NOMO-1 treated with dmso at 0.1 percent for 144 hours (cell line): ENCODE measurements around the gene RBL2.
"Not testable (repeated sequence)": the region's sequence is repeated elsewhere in the genome, so short reads cannot be mapped to it uniquely, and the experiment has no call there.

Experiments used
- DNase-seq: peaks from one replicate; lab custom pipeline; 2025; ENCODE audit not compliant: unreplicated experiment; lab: John Stamatoyannopoulos, UW

RBL2 gene

GRCh38 chr16:53530741-53531140 is 96.5 kb downstream of the RBL2 start:
- no peak for DNase-seq

- no peak for DNase-seq
Observed at GRCh38 chr16:53534206-53534605, 99.9 kb downstream of the RBL2 start.

GRCh38 chr16:53537626-53538025 is 103.4 kb downstream of the RBL2 start:
- DNase-seq, result no peak

DNA sequence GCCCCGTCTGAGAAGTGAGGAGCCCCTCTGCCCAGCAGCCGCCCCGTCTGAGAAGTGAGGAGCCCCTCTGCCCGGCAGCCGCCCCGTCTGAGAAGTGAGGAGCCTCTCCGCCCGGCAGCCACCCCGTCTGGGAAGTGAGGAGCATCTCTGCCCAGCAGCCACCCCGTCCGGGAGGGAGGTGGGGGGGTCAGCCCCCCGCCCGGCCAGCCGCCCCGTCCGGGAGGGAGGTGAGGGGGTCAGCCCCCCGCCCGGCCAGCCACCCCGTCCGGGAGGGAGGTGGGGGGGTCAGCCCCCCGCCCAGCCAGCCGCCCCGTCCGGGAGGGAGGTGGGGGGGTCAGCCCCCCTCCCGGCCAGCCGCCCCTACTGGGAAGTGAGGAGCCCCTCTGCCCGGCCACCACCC is 105.1 kb downstream of the RBL2 start:
- DNase-seq, result not testable (repeated sequence)

DNA sequence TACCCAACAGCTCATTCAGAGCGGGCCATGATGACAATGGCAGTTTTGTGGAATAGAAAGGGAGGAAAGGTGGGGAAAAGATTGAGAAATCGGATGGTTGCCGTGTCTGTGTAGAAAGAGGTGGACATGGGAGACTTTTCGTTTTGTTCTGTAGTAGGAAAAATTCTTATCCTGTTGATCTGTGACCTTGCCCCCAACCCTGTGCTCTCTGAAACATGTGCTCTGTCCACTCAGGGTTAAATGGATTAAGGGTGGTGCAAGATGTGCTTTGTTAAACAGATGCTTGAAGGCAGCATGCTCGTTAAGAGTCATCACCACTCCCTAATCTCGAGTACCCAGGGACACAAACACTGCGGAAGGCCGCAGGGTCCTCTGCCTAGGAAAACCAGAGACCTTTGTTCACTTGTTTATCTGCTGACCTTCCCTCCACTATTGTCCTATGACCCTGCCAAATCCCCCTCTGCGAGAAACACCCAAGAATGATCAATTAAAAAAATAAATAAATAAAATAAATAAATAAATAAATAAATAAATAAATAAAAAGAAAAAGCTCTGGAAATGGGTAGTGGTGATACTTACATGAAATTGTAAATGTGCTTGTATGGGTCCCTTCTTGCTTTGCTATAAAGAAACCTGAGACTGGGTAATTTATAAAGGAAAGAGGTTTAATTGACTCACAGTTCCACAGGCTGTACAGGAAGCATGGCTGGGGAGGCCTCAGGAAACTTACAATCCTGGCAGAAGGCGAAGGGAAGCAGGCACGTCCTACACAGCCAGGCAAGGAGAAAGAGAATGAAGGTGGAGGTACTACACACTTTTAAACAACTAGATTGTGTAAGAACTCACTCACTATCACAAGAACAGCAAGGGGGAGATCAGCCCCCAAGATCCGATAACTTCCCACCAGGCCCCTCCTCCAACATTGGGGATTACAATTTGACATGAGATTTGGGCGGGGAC is 105.8 kb downstream of the RBL2 start:
- not testable (repeated sequence) for DNase-seq
